OCI-LY1 (cell line): Measurements from ENCODE around the gene HBZ.

Experiments
- EZH2 ChIP-seq: fragments of 200-600 bp; sonication (generic), shearing (Covaris generic); IDR thresholded peaks from 2 replicates; pipeline ENCODE4 v1.8.0; 2017; ENCODE audit warnings: borderline replicate concordance, mixed run types, mild to moderate bottlenecking, antibody characterized with exemption, low read length, moderate library complexity, mixed read lengths
- TF ChIP-seq, protein P1 (sequence below): fragments of 200-600 bp; sonication (generic), shearing (Covaris generic); IDR thresholded peaks from 2 replicates; pipeline ENCODE4 v1.5.1; 2017; ENCODE audit warnings: mild to moderate bottlenecking, antibody characterized with exemption, low read length, moderate library complexity, mixed read lengths

- TF ChIP-seq, protein P1, sequence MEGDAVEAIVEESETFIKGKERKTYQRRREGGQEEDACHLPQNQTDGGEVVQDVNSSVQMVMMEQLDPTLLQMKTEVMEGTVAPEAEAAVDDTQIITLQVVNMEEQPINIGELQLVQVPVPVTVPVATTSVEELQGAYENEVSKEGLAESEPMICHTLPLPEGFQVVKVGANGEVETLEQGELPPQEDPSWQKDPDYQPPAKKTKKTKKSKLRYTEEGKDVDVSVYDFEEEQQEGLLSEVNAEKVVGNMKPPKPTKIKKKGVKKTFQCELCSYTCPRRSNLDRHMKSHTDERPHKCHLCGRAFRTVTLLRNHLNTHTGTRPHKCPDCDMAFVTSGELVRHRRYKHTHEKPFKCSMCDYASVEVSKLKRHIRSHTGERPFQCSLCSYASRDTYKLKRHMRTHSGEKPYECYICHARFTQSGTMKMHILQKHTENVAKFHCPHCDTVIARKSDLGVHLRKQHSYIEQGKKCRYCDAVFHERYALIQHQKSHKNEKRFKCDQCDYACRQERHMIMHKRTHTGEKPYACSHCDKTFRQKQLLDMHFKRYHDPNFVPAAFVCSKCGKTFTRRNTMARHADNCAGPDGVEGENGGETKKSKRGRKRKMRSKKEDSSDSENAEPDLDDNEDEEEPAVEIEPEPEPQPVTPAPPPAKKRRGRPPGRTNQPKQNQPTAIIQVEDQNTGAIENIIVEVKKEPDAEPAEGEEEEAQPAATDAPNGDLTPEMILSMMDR: no peak
- TF ChIP-seq EZH2: no peak
Measured at GRCh38 chr16:112153-112840, 40.1 kb upstream of the HBZ start.
